GM12892 (cell line): ENCODE results near the gene PEX26.

Experiments
- POLR2A ChIP-seq: IDR thresholded peaks from 2 replicates; pipeline ENCODE4 v1.6.1; 2011; ENCODE audit warnings: low read depth, low read length, control low read depth
- POLR2AphosphoS5 ChIP-seq: IDR thresholded peaks from 2 replicates; pipeline ENCODE4 v1.6.1; 2011; ENCODE audit warnings: low read depth, low read length, control low read depth

DNA sequence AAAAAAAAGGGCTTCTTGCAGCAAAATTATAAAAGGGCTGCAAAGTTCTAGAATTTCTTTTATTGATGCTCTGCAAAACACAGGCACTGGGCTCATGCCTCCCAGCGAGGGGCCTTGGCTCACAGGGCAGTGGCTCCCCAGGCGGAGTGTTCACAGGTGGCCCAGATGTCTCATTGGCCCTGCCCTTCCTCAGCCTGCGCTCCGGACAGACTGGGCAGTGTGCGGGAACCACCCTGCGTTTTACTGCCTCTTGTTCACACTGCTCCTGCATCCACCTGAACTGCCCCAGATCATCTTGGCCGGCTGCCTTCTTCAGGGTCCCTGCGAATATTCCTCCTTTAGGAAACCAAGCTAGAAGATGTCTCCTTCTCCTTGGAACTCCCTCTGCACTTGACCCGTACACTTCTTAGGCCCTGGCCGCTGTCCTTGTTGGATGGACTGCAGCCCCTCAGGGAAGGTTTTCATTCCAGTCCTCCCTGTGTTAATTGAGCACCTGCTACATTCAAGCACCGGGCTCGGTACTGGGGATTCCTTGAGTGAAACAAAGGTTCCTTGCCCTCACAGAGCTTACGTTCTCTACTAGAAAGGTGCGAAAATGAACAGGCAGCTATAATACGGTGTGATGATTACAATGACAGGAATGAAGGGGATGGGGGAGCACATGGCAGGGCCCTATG is 37.3 kb downstream of the PEX26 start:
- TF ChIP-seq POLR2A = no peak
- TF ChIP-seq POLR2AphosphoS5 = no peak
